Neural cell (in vitro differentiated cells): Measurements from ENCODE around the gene PIGM. TPM values are rescaled to one million over a fixed set of nuclear protein-coding genes. Genes with fewer than 3 reads are reported as not detected.

Experiments
- H2AFZ ChIP-seq: fragments of 200-600, 300-800 bp; sonication (generic), shearing (Covaris generic); 2 replicates; pipeline ENCODE4 v1.6.0; 2014; ENCODE audit warnings: low read depth, mild to moderate bottlenecking, antibody characterized with exemption, low read length, moderate library complexity
- H3F3A ChIP-seq: fragments of 200-600 bp; shearing (Covaris generic); 2 replicates; pipeline ENCODE4 v1.6.1; 2016; ENCODE audit warnings: mild to moderate bottlenecking, moderate library complexity, mixed read lengths, antibody characterized with exemption, low read length; ENCODE audit not compliant: insufficient read depth, poor library complexity, severe bottlenecking
- H3K27ac ChIP-seq: fragments of 200-600, 300-800 bp; sonication (generic), shearing (Covaris generic); 2 replicates; pipeline ENCODE4 v1.5.1; 2014; ENCODE audit warnings: mild to moderate bottlenecking, low read length, moderate library complexity
- H3K27me3 ChIP-seq: fragments of 300-800, 200-600 bp; sonication (generic), shearing (Covaris generic); 2 replicates; pipeline ENCODE4 v1.6.0; 2014; ENCODE audit warnings: mild to moderate bottlenecking, low read depth, low read length, moderate library complexity; ENCODE audit not compliant: insufficient read depth
- H3K36me3 ChIP-seq: fragments of 300-800, 200-600 bp; sonication (generic), shearing (Covaris generic); 2 replicates; pipeline ENCODE4 v1.5.1; 2014; ENCODE audit warnings: mild to moderate bottlenecking, antibody characterized with exemption, low read length, moderate library complexity; ENCODE audit not compliant: insufficient read depth
- H3K4me2 ChIP-seq: fragments of 300-800, 200-600 bp; sonication (generic), shearing (Covaris generic); 2 replicates; pipeline ENCODE4 v1.6.0; 2014; ENCODE audit warnings: mild to moderate bottlenecking, low read length
- H3K4me3 ChIP-seq: fragments of 300-800, 200-600 bp; sonication (generic), shearing (Covaris generic); 2 replicates; pipeline ENCODE4 v1.5.1; 2014; ENCODE audit warnings: mild to moderate bottlenecking, low read length, moderate library complexity
- H3K79me2 ChIP-seq: fragments of 200-600 bp; shearing (Covaris generic); replicated peaks from 2 replicates; pipeline ENCODE4 v1.6.0; 2014; ENCODE audit warnings: mild to moderate bottlenecking, low read length, moderate library complexity; ENCODE audit not compliant: insufficient read depth
- H3K9ac ChIP-seq: fragments of 300-800, 200-600 bp; sonication (generic), shearing (Covaris generic); 2 replicates; pipeline ENCODE4 v1.6.1; 2016; ENCODE audit warnings: mild to moderate bottlenecking, low read length, mixed read lengths
- H3K9me2 ChIP-seq: fragments of 200-600 bp; shearing (Covaris generic); 2 replicates; pipeline ENCODE4 v1.6.1; 2016; ENCODE audit warnings: mild to moderate bottlenecking, low read length, mixed read lengths; ENCODE audit not compliant: insufficient read depth
- H3K9me3 ChIP-seq: fragments of 200-600, 300-800 bp; sonication (generic), shearing (Covaris generic); 2 replicates; pipeline ENCODE4 v1.6.1; 2016; ENCODE audit warnings: mild to moderate bottlenecking, mixed run types, low read length, moderate library complexity, mixed read lengths
- H4K20me1 ChIP-seq: fragments of 200-600 bp; shearing (Covaris generic); 2 replicates; pipeline ENCODE4 v1.6.1; 2016; ENCODE audit warnings: mild to moderate bottlenecking, mixed run types; ENCODE audit not compliant: insufficient read depth
- CTCF ChIP-seq: fragments of 450-650 bp; IDR thresholded peaks from 2 replicates; pipeline ENCODE4 v1.5.1; 2014; ENCODE audit warnings: antibody characterized with exemption, mild to moderate bottlenecking, moderate library complexity; ENCODE audit not compliant: poor library complexity, severe bottlenecking
- EP300 ChIP-seq: fragments of 450-650 bp; conservative IDR thresholded peaks from 2 replicates; pipeline ENCODE4 v1.6.1; 2014; ENCODE audit warnings: antibody characterized with exemption, mild to moderate bottlenecking, moderate library complexity; ENCODE audit not compliant: poor library complexity, severe bottlenecking
- EZH2 ChIP-seq: fragments of 200-600, 300-800 bp; shearing (Covaris generic), sonication (generic); IDR thresholded peaks from 2 replicates; pipeline ENCODE4 v1.6.1; 2014; ENCODE audit warnings: antibody characterized with exemption, low read length, borderline replicate concordance, mild to moderate bottlenecking; ENCODE audit not compliant: insufficient read depth, poor library complexity, severe bottlenecking
- MXI1 ChIP-seq: fragments of 450-650 bp; conservative IDR thresholded peaks from 2 replicates; pipeline ENCODE4 v1.6.1; 2014; ENCODE audit warnings: antibody characterized with exemption, mild to moderate bottlenecking; ENCODE audit not compliant: poor library complexity, severe bottlenecking
- POLR2AphosphoS5 ChIP-seq: IDR thresholded peaks from 2 replicates; pipeline ENCODE4 v1.6.1; 2012
- RAD21 ChIP-seq: fragments of 450-650 bp; conservative IDR thresholded peaks from 2 replicates; pipeline ENCODE4 v1.6.1; 2014; ENCODE audit warnings: antibody characterized with exemption, mild to moderate bottlenecking, moderate library complexity
- REST ChIP-seq: IDR thresholded peaks from 2 replicates; pipeline ENCODE4 v1.6.1; 2012; ENCODE audit warnings: borderline replicate concordance
- SMC3 ChIP-seq: fragments of 450-650 bp; conservative IDR thresholded peaks from 2 replicates; pipeline ENCODE4 v1.6.1; 2014; ENCODE audit warnings: antibody characterized with exemption, mild to moderate bottlenecking, moderate library complexity; ENCODE audit not compliant: poor library complexity
- TAF1 ChIP-seq: IDR thresholded peaks from 2 replicates; pipeline ENCODE4 v1.6.1; 2012; ENCODE audit warnings: low read depth
- polyA plus RNA-seq: library from polyadenylated mRNA; depleted of rRNA; stranded (reverse); fragments of >200 nt; gene quantifications from 2 replicates; pipeline ENCODE4 v1.2.3, GENCODE V29; 2014

The PIGM gene
- polyA plus RNA-seq, 1 donor from 2014 or later, result 3.8 TPM

GRCh38 chr1:159982280-159982679 lies 49.5 kb downstream of the PIGM start:
- H3K9me2 ChIP-seq, result no peaks in the 10 kb centered on the region
- no peaks in the 10 kb centered on the region for H3K36me3 ChIP-seq
- TF ChIP-seq MXI1 (no peak), CTCF (no peak), POLR2AphosphoS5 (no peak), SMC3 (no peak), TAF1 (no peak), REST (no peak), EP300 (no peak), RAD21 (no peak), EZH2 (no peak)
- no peak overlapping the region for H3K4me3 ChIP-seq
- no peak overlapping the region for H2AFZ ChIP-seq
- no peaks in the 10 kb centered on the region for H3F3A ChIP-seq
- H3K27me3 ChIP-seq, result no peaks in the 10 kb centered on the region
- H3K9me3 ChIP-seq, result no peaks in the 10 kb centered on the region
- no peak overlapping the region for H3K9ac ChIP-seq
- H3K4me2 ChIP-seq, result no peak overlapping the region
- no peaks in the 10 kb centered on the region for H4K20me1 ChIP-seq
- no peaks in the 10 kb centered on the region for H3K79me2 ChIP-seq
- no peak overlapping the region for H3K27ac ChIP-seq

- Histone ChIP-seq H3K9ac (no peak overlapping the region), H3K27me3 (no peaks in the 10 kb centered on the region), H3K27ac (no peak overlapping the region), H3K9me2 (no peaks in the 10 kb centered on the region), H3K4me3 (no peak overlapping the region), H3F3A (no peaks in the 10 kb centered on the region), H3K4me2 (no peak overlapping the region), H3K79me2 (no peaks in the 10 kb centered on the region), H2AFZ (no peak overlapping the region), H4K20me1 (no peaks in the 10 kb centered on the region), H3K9me3 (no peaks in the 10 kb centered on the region), H3K36me3 (no peaks in the 10 kb centered on the region)
- TF ChIP-seq CTCF (no peak), REST (no peak), MXI1 (no peak), RAD21 (no peak), POLR2AphosphoS5 (no peak), SMC3 (no peak), EP300 (no peak), EZH2 (no peak), TAF1 (no peak)
Measured at GRCh38 chr1:159981351-159982055, 50.3 kb downstream of the PIGM start.
